Natural killer cell (primary cell): Measurements from ENCODE around the gene HOXA5. TPM values are rescaled to one million over a fixed set of nuclear protein-coding genes. Genes with fewer than 3 reads are reported as not detected.

ENCODE experiments used
- ATAC-seq, 3 donors: fragments of 150-1000 bp in 2 of 3; fragments of 200-7000 bp in 1 of 3; cut with Tn5 transposase; 1 replicate in 1 of 3; 2 replicates in 2 of 3; pipeline ENCODE4 v1.10.0; 2021; ENCODE audit warnings: mild to moderate bottlenecking in 2 of 3, moderate library complexity in 2 of 3
- DNase-seq, 2 donors: peaks; one replicate each; pipeline versions ENCODE4 v3.0.0 to v3.0.0-alpha.2; 2013 to 2021; ENCODE audit warnings: mixed read lengths in 1 of 2
- H3K27ac ChIP-seq: one replicate; pipeline ENCODE4 v1.5.1; 2013; ENCODE audit warnings: mild to moderate bottlenecking, low read length
- H3K27me3 ChIP-seq: one replicate; pipeline ENCODE4 v1.6.1; 2013; ENCODE audit warnings: low read length; ENCODE audit not compliant: control insufficient read depth, insufficient read depth
- H3K36me3 ChIP-seq: one replicate; pipeline ENCODE4 v1.6.1; 2013; ENCODE audit warnings: low read length; ENCODE audit not compliant: control insufficient read depth, insufficient read depth
- H3K4me1 ChIP-seq: one replicate; pipeline ENCODE4 v1.6.1; 2013; ENCODE audit warnings: low read length; ENCODE audit not compliant: control insufficient read depth, insufficient read depth
- H3K4me3 ChIP-seq: one replicate; pipeline ENCODE4 v1.5.1; 2013; ENCODE audit warnings: low read length
- H3K9me3 ChIP-seq: one replicate; pipeline ENCODE4 v1.6.1; 2013; ENCODE audit warnings: low read length; ENCODE audit not compliant: control insufficient read depth, insufficient read depth
- H3K27ac Mint-ChIP-seq, 2 donors: one replicate each; pipeline ENCODE4 v1.8.0; 2022; ENCODE audit warnings: mild to moderate bottlenecking in 2 of 2, mixed read lengths in 2 of 2, moderate library complexity in 1 of 2
- H3K27me3 Mint-ChIP-seq, 2 donors: one replicate each; pipeline ENCODE4 v1.8.0; 2022; ENCODE audit warnings: low read depth in 2 of 2, mixed read lengths in 2 of 2
- H3K36me3 Mint-ChIP-seq: one replicate; pipeline ENCODE4 v1.8.0; 2022; ENCODE audit warnings: mixed read lengths
- H3K4me1 Mint-ChIP-seq, 2 donors: one replicate each; pipeline ENCODE4 v1.8.0; 2022; ENCODE audit warnings: mixed read lengths in 2 of 2
- H3K4me3 Mint-ChIP-seq: one replicate; pipeline ENCODE4 v1.8.0; 2022; ENCODE audit warnings: mild to moderate bottlenecking, moderate library complexity, mixed read lengths
- H3K9me3 Mint-ChIP-seq, 2 donors: one replicate each; pipeline ENCODE4 v1.8.0; 2022; ENCODE audit warnings: mixed read lengths in 2 of 2
- CTCF ChIP-seq: fragments of 200-600 bp; IDR thresholded peaks from one replicate; pipeline ENCODE4 v1.8.0; 2022; ENCODE audit warnings: antibody characterized with exemption
- WGBS: methylation state at CpG from one replicate; pipeline ENCODE4 v1.1.7; 2013; ENCODE audit warnings: missing lambda C conversion rate; ENCODE audit not compliant: insufficient coverage; 5-methylcytosine and 5-hydroxymethylcytosine counted together
- intact Hi-C: fragments of 100-400 bp; cut with micrococcal nuclease; formaldehyde crosslinking; loops from one replicate; pipeline ENCODE4 v1.14.2; 2022
- total RNA-seq, 4 donors: library from RNA; stranded (reverse); fragments of 120-200 nt in 1 of 4; gene quantifications; one replicate each; pipeline versions ENCODE4 v1.2.3 to v1.2.4, GENCODE V29; 2013 to 2022

HOXA5 gene
- total RNA-seq, 3 donors from 2014 or later (not counting 1 experiment from before 2014, with no cell fraction given): 0.29 to 13.0 (median 0.52) TPM

- no peak for ATAC-seq
- TF ChIP-seq CTCF: no peak
- no peak overlapping the region for H3K27ac ChIP-seq
- H3K27me3 Mint-ChIP-seq: peaks cover 39 to 62% of the 10 kb centered on the region in 2 donors
- H3K36me3 ChIP-seq: peaks cover 3% of the 10 kb centered on the region
- intact Hi-C loops: loop anchor here (2.0 to 5.0 kb wide), 2 partner anchors 54 to 233 kb away; partner anchors contain the start of genes HOXA3 and SKAP2
- H3K27me3 ChIP-seq: peaks cover 18% of the 10 kb centered on the region
- H3K36me3 Mint-ChIP-seq: peaks cover 29% of the 10 kb centered on the region
- 46% methylated on average over 34 of the region's 35 CpGs for WGBS
- peaks cover 42% of the 10 kb centered on the region for H3K4me1 ChIP-seq
- H3K9me3 Mint-ChIP-seq: no peaks in the 10 kb centered on the region
- peak overlapping the region; percentile 91 for H3K4me3 Mint-ChIP-seq
- H3K27ac Mint-ChIP-seq: peak overlapping the region; percentile 11 to 88
- peaks cover 58 to 65% of the 10 kb centered on the region in 2 donors for H3K4me1 Mint-ChIP-seq
- DNase-seq: no peak
- H3K9me3 ChIP-seq: no peaks in the 10 kb centered on the region
- H3K4me3 ChIP-seq: no peak overlapping the region
Measured at GRCh38 chr7:27097686-27098577, 45.5 kb downstream of the HOXA5 start.

GRCh38 chr7:27096768-27097514 lies 46.5 kb downstream of the HOXA5 start:
- Histone ChIP-seq H3K4me1 (peaks cover 33% of the 10 kb centered on the region), H3K4me3 (peak overlapping the region; percentile 86), H3K27me3 (peaks cover 11% of the 10 kb centered on the region), H3K36me3 (peaks cover 3% of the 10 kb centered on the region), H3K27ac (peak overlapping the region; percentile 71), H3K9me3 (no peaks in the 10 kb centered on the region)
- H3K36me3 Mint-ChIP-seq: peaks cover 29% of the 10 kb centered on the region
- peak in 2 of 3 donors; percentile 16 to 36 for ATAC-seq
- WGBS: under 1% methylated on average over 38 of the region's 41 CpGs
- H3K4me1 Mint-ChIP-seq: peaks cover 55 to 57% of the 10 kb centered on the region in 2 donors
- no peaks in the 10 kb centered on the region for H3K9me3 Mint-ChIP-seq
- peak overlapping the region; percentile 91 for H3K4me3 Mint-ChIP-seq
- no peak for TF ChIP-seq CTCF
- H3K27ac Mint-ChIP-seq: peak overlapping the region; percentile 71 to 88
- peaks cover 39 to 63% of the 10 kb centered on the region in 2 donors for H3K27me3 Mint-ChIP-seq
- intact Hi-C loops: loop anchor here (2.0 to 5.0 kb wide), 2 partner anchors 55 to 232 kb away; partner anchors contain the start of genes HOXA3 and SKAP2
- peak in 1 of 2 donors; percentile 19 for DNase-seq

- H3K36me3 Mint-ChIP-seq: peaks cover 21% of the 10 kb centered on the region
- peak within 1 kb of the TSS; percentile 71 to 88 for H3K27ac Mint-ChIP-seq
- H3K27me3 Mint-ChIP-seq: peaks cover 41 to 63% of the 10 kb centered on the region in 2 donors
- DNase-seq (peak; percentile 74 to 87), ATAC-seq (peak; percentile 84 to 92 (median 91))
- peaks cover 3% of the 10 kb centered on the region for H3K36me3 ChIP-seq
- TF ChIP-seq CTCF: no peak
- intact Hi-C loops: loop anchor here (2.0 to 5.0 kb wide), 2 partner anchors 56 to 231 kb away; partner anchors contain the start of genes HOXA3 and SKAP2
- H3K27me3 ChIP-seq: peaks cover 11% of the 10 kb centered on the region
- peaks cover 30% of the 10 kb centered on the region for H3K4me1 ChIP-seq
- H3K4me1 Mint-ChIP-seq: peaks cover 47 to 52% of the 10 kb centered on the region in 2 donors
- H3K4me3 ChIP-seq: peak within 1 kb of the TSS; percentile 86
- H3K4me3 Mint-ChIP-seq: peak within 1 kb of the TSS; percentile 91
- peak within 1 kb of the TSS; percentile 71 for H3K27ac ChIP-seq
- no peaks in the 10 kb centered on the region for H3K9me3 ChIP-seq
- H3K9me3 Mint-ChIP-seq: no peaks in the 10 kb centered on the region
- under 1% methylated on average over 64 of the region's 68 CpGs for whole genome bisulfite sequencing
Measured at GRCh38 chr7:27095897-27096767, 47.3 kb downstream of the HOXA5 start, which contains the start of gene HOXA1. TSS of gene HOXA1 (minus strand) at chr7:27096000. CDS start at chr7:27095912, 88 bp downstream.
